ENCODE measurements around the gene MRPL12.
"Not testable (repeated sequence)": the region's sequence is repeated elsewhere in the genome, so short reads cannot be mapped to it uniquely, and the experiment has no call there.

Gene MRPL12

DNA sequence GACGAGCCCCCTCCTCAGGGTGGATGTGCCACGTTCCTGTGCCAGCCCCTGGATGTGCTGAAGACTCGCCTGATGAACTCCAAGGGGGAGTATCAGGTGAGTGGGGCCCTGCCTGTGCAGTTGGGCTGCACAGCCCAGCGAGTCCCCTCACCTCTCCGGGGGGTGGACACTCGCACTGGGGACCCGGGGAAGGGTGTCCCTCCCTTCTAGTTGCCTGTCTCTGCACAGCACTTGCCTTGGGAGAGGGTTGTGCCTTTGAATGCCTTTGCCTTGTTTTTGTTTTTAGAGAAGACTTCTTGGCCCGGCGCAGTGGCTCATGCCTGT lies 14.6 kb downstream of the MRPL12 start:
- no peak for DNase-seq

DNA sequence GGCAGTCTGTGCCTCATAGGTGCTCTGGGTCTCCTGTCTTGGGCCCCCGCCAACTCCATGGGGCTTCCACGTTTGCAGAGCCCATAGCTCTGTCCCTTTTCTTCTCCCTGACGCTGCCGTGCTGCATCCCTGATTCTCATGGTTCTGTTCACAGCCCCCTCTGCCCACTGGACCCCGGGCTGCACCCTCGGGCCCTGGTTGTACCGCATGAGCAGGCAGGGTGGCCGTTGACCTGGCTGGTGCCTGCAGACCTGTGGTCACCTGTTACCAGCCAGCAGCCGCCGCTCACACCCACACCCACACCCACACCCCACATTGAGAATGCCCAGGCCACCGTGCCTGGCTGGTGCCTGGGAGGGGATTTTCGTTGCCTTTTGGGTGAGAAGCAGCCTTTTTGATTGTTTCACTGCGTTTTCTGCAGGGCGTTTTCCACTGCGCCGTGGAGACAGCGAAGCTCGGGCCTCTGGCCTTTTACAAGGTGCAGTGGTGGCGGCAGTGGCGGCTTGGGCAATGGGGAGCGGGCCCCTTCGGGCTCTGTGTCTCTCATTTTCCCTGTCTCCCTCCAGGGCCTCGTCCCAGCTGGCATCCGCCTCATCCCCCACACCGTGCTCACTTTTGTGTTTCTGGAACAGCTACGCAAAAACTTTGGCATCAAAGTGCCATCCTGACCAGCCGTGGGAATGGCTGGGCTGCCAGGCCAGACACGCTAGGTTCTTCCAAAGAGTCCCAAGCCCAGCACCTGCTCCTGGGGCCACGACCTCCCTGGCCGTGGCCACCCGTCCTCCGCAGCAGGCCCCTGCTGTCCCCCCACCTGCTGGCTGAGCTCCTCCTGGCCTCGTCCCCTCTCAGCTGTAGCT lies 16.5 kb downstream of the MRPL12 start:
- DNase-seq = no peak

DNA sequence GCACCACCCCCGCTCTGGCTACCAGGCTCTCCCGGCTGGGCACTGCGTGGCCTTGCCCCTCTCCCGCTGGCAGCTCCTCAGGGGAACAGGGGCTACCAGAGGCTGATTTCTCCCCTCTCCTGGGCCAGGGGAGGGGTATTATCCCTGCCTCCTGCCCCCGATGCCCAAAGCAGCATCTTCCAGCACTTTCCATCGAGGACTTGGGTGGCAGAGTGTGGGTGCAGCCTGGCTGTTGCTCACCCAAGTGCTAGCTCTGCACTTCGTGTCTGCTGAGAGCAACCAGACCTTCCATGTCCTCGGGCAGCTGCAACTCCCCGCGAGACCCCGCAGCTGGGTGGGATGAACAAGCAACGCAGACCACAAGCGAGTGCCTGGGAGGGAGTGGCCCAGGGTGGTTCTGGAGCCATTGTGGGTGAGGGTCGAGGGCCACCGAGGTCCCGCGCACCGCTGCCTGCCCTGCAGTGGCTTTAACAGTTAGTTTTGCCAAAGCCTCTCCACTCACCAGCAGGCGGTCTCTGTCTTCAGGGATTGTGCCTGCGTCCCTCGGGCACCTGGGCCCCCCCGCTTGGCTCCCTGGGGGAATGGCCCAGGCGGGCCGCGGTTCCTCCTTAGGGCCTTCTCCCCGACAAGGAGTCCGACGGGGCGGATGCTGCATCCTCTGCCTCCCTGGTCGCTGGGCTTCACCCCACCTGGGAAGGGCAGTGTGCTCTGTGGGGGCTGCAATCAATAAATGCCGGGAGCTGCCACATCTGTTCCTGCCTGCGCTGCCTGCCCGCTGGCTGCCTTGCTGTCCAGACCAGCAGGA lies 17.3 kb downstream of the MRPL12 start:
- no peak for DNase-seq

DNA sequence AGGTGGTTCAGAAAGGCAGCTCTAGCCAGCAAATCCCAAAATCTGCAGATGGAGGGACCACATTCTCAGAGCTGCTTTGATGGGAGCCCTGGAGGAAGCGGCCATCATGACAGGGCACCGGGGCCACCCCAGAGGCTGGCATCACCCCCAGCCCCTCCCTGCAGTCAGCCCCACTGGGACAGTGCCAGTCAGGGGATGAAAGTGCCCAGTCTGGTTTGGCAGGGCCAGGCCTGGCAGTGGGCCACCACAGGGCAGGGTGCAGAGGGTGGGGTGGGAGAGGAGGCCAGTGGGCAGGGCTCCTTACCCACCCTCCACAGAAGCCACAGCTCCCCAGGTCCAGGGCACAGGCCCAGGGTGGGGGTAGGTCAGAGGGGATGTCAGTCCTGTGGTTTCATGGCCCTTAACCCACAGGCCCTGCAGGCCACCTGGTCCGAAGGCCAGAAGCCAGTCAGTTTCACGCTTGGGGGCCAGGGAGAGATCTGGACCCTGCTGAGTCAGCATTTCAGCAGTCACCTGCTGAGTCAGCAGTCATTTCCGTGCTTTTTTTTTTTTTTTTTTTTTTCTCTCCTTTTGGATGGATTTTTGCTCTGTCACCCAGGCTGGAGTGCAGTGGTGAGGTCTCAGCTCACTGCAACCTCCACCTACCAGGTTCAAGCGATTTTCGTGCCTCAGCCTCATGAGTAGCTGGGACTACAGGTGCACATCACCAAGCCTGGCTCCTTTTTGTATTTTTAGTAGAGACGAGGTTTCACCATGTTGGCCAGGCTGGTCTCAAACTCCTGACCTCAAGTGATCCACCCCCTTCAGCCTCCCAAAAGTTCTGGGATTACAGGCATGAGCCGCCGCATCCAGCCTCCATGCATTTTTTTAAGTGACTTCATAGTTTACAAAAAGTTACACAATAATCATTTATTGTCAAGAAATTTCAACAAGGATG lies 19.3 kb downstream of the MRPL12 start:
- DNase-seq = no peak

DNA sequence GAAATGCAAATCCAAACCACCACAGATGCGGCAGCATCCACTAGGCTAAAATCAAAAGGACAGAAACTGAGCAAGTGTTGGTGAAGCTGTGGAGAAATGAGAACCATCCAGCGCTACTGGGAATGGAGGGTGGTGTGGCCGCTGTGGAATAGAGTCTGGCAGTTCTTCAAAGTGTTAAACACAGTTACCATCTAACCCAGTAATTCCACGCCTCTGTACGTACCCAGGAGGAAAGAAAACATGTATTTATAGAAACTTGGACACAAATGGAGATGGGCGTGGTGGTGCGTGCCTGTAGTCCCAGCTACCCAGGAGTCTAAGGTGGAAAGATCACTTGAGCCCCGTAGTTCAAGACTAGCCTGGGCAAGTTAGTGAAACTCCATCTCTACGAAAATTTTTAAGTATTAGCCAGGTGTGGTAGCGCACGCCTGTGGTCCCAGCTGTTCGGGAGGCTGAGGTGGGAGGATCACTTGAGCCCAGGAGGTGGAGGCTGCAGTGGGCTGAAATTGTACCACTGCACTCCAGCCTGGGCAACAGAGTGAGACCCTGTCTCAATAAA lies 20.6 kb downstream of the MRPL12 start:
- no peak for DNase-seq

DNA sequence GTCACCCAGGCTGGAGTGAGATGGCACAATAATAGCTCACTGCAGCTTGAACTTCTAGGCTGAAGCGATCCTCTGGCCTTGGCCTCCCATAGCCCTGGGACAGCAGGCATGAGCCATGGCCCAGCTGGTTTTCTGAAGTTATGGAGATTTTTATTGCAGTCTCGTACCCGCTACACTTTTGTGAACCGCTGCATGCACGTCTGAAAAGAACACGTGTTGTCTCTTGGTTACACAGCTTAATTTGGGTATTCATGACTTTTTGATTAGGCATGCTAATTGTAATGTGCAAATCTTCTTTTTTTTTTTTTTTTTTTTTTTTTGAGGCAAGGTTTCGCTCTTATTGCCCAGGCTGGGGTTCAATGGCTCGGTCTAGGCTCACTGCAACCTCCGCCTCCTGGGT lies 22.3 kb downstream of the MRPL12 start:
- DNase-seq = no peak

DNA sequence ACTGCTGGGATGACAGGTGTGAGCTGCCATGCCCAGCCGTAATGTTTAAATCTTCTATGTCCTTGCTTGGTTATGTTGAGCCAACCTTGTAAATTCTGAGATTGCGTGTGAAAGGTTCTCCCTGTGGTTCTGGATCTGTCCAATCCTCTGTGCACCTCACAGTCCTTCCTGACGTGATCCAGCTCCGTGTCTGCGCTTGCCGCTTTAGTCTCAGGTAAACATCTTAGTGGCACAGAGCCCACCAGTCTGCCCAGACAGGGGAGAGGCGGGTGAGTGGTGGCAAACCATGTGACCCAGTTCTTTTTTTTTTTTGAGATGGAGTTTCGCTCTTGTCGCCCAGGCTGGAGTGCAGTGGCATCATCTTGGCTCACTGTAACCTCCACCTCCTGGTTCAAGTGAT lies 22.8 kb downstream of the MRPL12 start:
- DNase-seq = no peak

DNA sequence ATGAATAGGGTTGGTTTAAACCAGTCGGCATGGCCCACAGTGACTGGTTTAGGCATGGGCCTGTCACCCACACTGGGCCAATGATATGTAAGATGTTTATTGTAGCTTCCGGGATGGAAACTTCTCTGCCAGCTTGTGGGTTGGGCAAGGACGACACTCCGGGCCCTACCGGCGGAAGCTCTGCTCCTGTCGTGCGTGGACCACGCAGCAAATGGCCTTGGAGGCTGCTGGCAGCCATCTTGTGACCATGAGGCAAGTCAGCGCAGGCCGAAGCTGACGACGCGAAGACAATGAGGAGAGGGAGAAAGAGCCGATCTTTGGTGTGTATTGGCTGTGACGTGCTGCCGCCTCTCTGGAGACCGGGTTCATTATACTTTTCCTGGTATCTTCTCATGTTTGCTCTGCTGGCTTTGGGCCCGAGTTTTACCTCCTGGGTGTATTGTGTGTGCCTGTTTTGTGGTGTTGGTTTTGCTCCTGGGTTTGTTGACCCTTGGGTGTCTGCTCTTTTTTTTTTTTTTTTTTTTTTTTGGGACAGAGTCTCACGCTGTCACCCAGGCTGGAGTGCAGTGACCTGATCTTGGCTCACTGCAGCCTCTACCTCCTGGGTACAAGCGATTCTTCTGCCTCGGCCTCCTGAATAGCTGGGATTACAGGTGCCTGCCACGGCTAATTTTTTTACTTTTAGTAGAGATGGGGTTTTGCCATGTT lies 24.3 kb downstream of the MRPL12 start:
- DNase-seq = no peak

DNA sequence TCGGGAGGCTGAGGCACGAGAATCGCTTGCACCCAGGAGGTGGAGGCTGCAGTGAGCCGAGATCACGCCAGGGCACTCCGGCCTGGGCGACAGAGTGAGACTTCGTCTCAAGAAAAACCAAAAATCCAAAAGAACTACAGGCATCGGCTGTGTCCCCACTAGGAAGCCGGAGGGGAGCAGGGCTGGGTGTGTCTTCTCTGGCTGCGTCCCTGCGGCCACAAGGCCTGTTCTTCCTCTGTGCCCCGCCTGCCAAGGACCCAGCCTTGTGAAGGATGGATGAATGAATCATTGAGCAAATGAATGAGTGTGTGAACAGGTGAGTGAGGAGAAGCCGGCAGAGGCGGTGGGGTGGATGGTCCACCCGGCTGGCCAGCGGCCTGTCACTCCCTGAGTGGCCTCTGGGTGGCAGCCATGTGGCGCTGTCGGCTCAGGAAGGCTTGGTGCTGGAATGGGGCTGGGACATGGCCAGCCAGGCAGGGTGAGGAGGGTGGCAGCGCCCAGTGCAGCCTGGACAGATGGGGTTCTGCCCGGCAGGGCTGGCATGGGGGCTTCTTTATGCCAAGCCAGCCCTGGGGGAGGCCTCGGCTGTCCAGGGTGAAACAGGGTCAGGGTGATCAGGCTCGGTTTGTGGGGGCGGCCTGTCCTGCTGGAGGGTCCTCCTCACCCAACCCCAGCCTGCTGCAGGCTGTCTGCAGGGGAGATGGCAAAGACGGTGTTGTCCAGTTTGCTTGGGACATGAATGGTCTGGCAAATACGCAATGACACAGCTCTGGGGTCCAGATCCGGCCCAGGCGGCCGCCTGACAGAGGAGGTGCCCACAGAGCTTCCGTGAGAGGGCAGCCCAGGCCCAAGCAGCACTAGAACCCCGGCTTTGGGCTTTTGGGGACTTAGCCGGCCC lies 30.6 kb downstream of the MRPL12 start:
- DNase-seq = peak; percentile 84 to 91 (median 89)

DNA sequence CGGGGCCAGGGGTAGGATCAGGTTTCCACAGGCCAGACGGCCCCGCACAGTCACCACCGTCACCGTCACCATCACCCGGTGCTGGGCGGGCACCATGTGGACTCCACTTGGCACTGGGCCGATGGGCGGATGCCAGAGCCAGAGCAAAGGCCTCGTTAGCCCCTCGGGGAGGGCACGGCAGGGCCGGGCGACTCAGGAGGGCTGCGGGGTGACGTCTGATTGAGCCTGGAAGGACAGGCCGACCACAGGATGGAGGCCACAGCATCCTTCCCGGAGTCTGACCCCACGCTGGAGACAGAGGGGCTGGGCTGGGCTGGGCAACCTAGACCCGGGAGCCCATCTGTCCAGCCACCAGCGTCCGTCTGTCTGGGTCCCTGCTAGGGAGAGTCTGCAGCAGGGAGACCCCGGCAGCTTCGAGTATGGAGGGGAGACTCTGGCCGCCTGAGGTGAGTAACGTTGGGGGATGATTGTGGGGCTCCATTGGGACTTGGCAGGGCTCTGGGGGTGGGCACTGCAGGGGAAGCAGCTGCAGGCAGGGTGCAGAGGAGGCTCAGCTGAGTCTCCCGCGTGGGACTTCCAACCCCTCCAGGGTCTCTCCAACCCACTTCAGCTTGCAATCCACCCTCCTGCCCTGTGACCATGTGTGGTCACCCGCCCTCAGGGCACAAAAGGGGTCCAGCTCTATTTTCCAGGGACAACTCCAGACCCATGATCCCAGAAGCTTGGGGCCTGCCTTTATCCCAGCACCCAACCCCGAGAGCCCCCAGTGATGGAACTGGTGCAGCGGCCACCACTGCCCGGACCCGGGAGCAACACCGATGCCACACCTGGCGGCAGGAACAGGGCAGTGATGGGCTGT lies 31.5 kb downstream of the MRPL12 start:
- no peak for DNase-seq

DNA sequence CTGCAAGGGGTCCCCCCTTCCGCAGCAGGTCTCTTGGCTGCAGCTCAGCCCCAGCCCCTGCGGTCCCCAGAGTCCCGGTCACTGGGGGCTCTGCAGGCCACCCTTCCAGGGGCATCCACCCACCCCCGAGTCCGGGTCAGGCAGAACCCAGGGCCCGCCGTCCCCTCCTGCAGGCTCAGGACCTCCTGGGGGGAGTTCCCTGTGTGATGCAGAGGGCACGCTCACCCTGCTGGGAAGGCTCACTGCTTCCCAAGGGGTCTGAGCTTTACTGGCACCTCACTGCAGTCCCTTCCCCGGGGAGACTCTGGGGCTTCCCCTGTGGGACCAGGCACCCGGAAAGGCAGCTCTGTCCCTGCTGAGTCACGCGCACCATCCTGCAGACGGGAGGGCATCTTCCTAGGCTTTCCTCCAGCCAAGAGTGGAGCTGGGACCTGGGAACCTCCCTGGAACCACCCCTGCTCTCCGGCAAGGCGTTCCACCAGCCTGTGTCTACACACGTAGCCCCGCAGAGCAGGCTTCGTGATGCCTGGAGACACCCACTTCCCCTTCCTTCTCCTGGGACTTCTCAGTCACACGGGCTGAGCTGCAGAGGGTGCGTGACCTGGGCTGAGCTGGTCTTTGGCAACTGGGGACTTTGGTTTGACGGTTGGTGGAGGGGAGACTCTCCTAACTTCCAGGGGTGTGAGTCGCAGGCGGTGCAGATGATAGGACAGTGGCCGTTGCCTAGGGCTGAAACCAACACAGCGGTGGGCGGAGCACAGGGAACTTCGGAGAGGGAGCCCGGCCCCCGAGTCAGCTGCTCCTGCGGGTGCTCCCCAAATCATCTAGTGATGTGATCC lies 32.3 kb downstream of the MRPL12 start:
- DNase-seq = peak; percentile 91 to 98 (median 94)

DNA sequence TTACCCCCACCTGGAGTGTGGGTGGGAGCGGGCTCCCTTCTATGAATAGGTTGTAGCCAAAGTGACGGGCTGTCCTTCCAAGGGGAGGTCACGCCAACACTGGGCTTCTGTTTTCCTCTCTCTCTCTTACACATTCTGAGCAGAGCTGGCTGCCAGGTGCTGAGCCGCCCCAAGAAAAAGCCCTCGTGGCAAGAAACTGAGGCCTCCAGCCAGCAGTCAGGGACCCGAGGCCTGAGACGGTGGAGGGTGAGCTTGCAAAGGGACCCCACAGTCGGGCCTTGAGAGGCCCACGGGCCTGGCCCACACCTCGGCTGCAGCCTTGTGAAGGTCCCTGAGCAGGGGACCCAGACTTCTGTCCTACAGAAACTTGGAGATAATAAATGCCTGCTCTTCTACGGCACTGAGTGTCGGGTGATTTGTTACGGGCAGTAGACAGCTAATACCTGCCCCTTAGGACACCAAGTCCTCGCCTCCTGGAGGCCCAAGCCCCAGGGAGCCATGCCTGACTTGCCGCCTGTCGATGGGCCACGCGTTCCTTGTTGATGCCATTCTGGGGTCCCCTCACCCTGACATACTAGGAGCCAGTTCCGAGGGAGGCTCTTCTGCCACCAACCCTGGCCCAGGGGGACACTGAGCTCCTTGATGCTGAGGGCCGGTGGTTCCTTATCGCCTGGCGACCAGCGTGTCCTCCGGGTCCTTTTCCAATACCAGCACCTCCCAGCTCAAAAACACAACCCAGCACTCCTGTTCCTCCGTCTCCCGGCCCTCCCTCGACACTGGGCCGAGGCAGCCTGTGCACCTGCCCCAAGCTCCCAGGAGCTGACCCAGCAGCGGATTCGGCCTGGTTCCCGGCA lies 35.0 kb downstream of the MRPL12 start:
- DNase-seq = no peak

DNA sequence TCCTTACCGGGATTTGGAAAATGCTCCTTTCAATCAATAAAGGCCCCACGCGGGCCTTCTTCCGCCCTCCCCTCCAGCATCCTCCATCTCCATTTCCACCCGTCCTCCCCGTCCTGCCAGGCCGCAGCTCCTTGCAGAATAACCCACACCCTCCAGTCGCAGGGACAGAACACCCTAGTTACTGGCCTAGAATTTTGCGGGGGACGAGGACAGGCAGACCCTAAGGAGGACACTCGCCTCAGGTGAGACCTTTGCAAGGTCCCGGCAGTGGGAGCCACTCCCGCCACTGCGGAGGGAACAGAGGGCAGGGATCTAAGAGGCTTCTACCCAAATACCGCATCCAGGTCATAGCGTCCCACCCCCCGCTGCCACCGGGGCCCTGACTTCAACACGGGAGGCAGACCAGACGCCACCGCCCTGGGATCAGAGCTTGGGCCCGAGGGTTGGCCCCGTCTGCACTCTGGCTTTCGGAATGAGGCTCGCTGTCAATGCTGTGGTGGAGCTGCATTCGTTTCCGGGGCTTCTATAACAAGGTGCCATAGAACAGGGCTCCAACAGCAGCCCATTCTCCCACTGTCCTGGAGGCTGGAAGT lies 35.7 kb downstream of the MRPL12 start:
- no peak for DNase-seq

DNA sequence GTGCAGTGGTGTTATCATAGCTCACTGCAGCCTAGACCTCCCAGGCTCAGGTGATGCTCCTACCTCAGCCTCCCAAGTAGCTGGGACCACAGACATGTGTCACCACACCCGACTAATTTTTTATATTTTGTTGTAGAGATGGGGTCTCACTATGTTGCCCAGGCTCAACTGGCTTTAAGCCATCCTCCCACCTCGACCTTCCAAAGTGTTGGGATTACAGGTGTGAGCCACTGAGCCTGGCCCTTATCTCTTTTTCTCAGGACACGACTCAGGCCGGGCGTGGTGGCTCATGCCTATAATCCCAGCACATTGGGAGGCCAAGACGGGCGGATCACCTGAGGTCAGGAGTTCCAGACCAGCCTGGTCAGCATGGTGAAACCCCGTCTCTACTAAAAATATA lies 36.4 kb downstream of the MRPL12 start:
- not testable (repeated sequence) for DNase-seq

DNA sequence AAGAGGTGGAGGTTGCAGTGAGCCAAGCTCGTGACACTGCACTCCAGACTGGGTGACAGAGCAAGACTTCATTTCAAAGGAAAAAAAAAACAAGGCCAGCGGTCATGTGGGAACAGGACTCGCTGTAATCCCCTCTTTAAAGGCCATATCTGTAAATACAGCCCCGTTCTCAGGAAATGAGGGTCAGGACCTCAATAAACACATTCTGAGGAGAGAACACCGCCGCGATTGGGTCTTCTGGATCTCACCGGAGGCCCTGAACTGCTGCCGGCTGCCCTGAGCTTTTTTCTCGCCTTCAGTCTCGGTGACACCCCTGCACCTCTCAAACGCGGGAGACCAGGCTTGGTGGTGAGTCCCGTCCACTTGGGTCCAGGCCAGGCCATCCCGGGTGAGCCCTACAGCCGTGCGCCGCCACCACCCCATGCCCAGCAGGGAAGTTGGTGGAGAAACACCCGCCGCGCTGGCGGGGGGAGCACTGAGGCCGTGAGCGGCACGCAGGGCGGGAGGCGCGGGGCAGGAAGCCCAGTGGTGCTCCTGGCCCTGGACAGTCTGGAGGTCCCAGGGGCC lies 37.3 kb downstream of the MRPL12 start:
- peak in 1 of 3 donors; percentile 57 for DNase-seq

DNA sequence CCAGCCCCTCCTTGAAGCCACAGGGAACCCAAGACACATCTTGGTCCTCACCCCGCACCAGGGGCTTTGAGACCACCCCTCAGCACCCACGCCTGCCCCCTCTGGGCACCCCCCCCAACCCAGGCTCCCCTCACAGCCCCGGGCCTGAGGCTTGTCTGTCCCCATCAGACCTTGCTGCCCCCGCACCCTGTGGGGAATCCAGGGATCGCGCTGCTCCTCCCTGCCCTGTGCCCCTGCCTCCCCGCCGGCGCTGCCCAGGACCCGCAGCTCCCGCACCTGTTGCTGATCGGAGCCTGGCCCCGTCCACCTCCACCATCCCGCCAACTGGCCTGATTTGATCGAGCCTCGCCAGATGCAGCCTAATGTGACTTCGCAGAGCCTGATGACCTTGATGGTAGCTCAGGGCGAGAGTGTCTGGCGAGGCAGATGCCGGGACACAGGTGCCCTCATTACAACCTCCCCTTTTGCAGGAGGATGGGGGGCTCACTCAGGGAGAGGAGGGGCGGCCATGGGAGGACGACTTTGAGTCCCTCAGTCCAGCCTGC lies 38.0 kb downstream of the MRPL12 start:
- no peak for DNase-seq
